A549 (cell line): ENCODE data around the gene TRMT11. TPM values are rescaled to one million over a fixed set of nuclear protein-coding genes. Genes with fewer than 3 reads are reported as not detected.
A peak's percentile ranks its signal among the peaks of the same experiment; 100 is the strongest.

Experiments used
- ATAC-seq, 2 experiments: fragments of 200-7000 bp in 1 of 2; fragments of >200 bp in 1 of 2; cut with Nextera tagmentation in 1 of 2; cut with Tn5 transposase in 1 of 2; 3 replicates each; pipeline versions ENCODE4 v1.8.0 to v1.9.1; 2018 to 2020; ENCODE audit warnings: mild to moderate bottlenecking in 1 of 2, moderate library complexity in 1 of 2
- CTCF ChIA-PET: fragments of 300-600 bp; sonication (Branson Sonifier 250); formaldehyde crosslinking; extraction: SDS; loops from one replicate; lab custom pipeline; 2021; ENCODE audit warnings: antibody characterized with exemption, inconsistent platforms; lab: Yijun Ruan, JAX
- POLR2A ChIA-PET: fragments of 350-600 bp; formaldehyde crosslinking; extraction: SDS; loops from one replicate; lab custom pipeline; 2021; ENCODE audit warnings: antibody characterized with exemption, inconsistent platforms; lab: Yijun Ruan, JAX
- DNase-seq, 2 experiments: peaks; one replicate each; pipeline versions ENCODE4 v3.0.0 to v3.0.0-alpha.2; 2011 to 2016; ENCODE audit warnings: low read depth in 1 of 2, low spot score in 1 of 2
- FAIRE-seq: peaks from 2 replicates; lab custom pipeline; 2011; peaks lifted over from hg19 to GRCh38; lab: Jason Lieb, UNC
- H3K27ac ChIP-seq, 2 experiments: fragments of >200 bp; sonication (Bioruptor Twin); formaldehyde crosslinking; 3 replicates each; pipeline ENCODE4 v1.5.1; 2016 to 2017
- H3K4me1 ChIP-seq: fragments of >200 bp; sonication (Bioruptor Twin); formaldehyde crosslinking; 3 replicates; pipeline ENCODE4 v1.6.1; 2016
- H3K4me2 ChIP-seq: fragments of >200 bp; sonication (Bioruptor Twin); formaldehyde crosslinking; 3 replicates; pipeline ENCODE4 v1.6.1; 2016
- H3K4me3 ChIP-seq: fragments of >200 bp; sonication (Bioruptor Twin); formaldehyde crosslinking; 3 replicates; pipeline ENCODE4 v1.5.1; 2016
- H3K9me3 ChIP-seq: fragments of >200 bp; sonication (Bioruptor Twin); formaldehyde crosslinking; 3 replicates; pipeline ENCODE4 v1.6.1; 2016
- BHLHE40 ChIP-seq: IDR thresholded peaks from 2 replicates; pipeline ENCODE4 v1.6.1; 2012; ENCODE audit warnings: low read depth, low read length, inconsistent platforms
- CEBPB ChIP-seq, 2 experiments: fragments of >200 bp in 1 of 2; sonication (Bioruptor Twin) in 1 of 2; formaldehyde crosslinking in 1 of 2; IDR thresholded peaks; 2 replicates each; pipeline ENCODE4 v1.6.1; 2012 to 2016
- CHD4 ChIP-seq: fragments of 200-600 bp; sonication (generic); IDR thresholded peaks from 2 replicates; pipeline ENCODE4 v1.6.1; 2016; ENCODE audit warnings: antibody characterized with exemption, mild to moderate bottlenecking, borderline replicate concordance
- FOSL2 ChIP-seq, 2 experiments: fragments of 450-650 bp in 1 of 2; fragments of >200 bp in 1 of 2; sonication (Bioruptor Twin) in 1 of 2; formaldehyde crosslinking; IDR thresholded peaks; 2 replicates each; pipeline versions ENCODE4 v1.5.0 to v1.6.1; 2016 to 2020; ENCODE audit warnings: mild to moderate bottlenecking in 1 of 2, moderate library complexity in 1 of 2
- HOXB5 ChIP-seq: fragments of 250-450 bp; sonication (Bioruptor Pico); IDR thresholded peaks from 2 replicates; pipeline ENCODE4 v1.5.0; 2020; ENCODE audit warnings: mild to moderate bottlenecking, moderate library complexity
- JUN ChIP-seq, 2 experiments: fragments of >200 bp; sonication (Bioruptor Twin); formaldehyde crosslinking; IDR thresholded peaks; 2 replicates in 1 of 2; 3 replicates in 1 of 2; pipeline ENCODE4 v1.6.1; 2016 to 2017
- KDM5A ChIP-seq: fragments of 200-600 bp; sonication (generic); IDR thresholded peaks from 2 replicates; pipeline ENCODE4 v1.6.1; 2016; ENCODE audit warnings: antibody characterized with exemption, mild to moderate bottlenecking
- MAFK ChIP-seq: fragments of 450-650 bp; IDR thresholded peaks from 2 replicates; pipeline ENCODE4 v1.6.1; 2014; ENCODE audit not compliant: partially characterized antibody
- MAZ ChIP-seq: fragments of 150-350 bp; IDR thresholded peaks from 2 replicates; pipeline ENCODE4 v1.6.1; 2014; ENCODE audit warnings: antibody characterized with exemption, low read depth, low read length, borderline replicate concordance
- NR3C1 ChIP-seq: fragments of >200 bp; sonication (Bioruptor Twin); formaldehyde crosslinking; IDR thresholded peaks from 3 replicates; pipeline ENCODE4 v1.6.1; 2017
- PHF8 ChIP-seq: fragments of 200-600 bp; sonication (generic); IDR thresholded peaks from 2 replicates; pipeline ENCODE4 v1.6.1; 2016; ENCODE audit warnings: low read depth, mild to moderate bottlenecking, antibody characterized with exemption, moderate library complexity, borderline replicate concordance
- POLR2AphosphoS2 ChIP-seq: conservative IDR thresholded peaks from 2 replicates; pipeline ENCODE4 v1.6.1; 2012; ENCODE audit warnings: low read length, improper control_type of control experiment, inconsistent platforms
- RCOR1 ChIP-seq: fragments of 150-350 bp; IDR thresholded peaks from 2 replicates; pipeline ENCODE4 v1.6.1; 2014; ENCODE audit warnings: antibody characterized with exemption, low read length, low read depth
- RNF2 ChIP-seq: fragments of 200-600 bp; sonication (generic); IDR thresholded peaks from 2 replicates; pipeline ENCODE4 v1.6.1; 2016; ENCODE audit warnings: low read depth, mild to moderate bottlenecking, antibody characterized with exemption, moderate library complexity, borderline replicate concordance
- ZSCAN20 ChIP-seq: fragments of 250-450 bp; sonication (Bioruptor Pico); IDR thresholded peaks from 2 replicates; pipeline ENCODE4 v1.8.0; 2022; ENCODE audit warnings: mild to moderate bottlenecking, moderate library complexity
- WGBS: methylation state at CpG from one replicate; pipeline ENCODE4 v1.1.6; 2017; ENCODE audit errors: missing lambda C conversion rate; 5-methylcytosine and 5-hydroxymethylcytosine counted together
- polyA plus RNA-seq, 4 experiments: library from polyadenylated mRNA; depleted of rRNA in 3 of 4; stranded (reverse); fragments of >200 nt; fragmentation: RNase III in 1 of 4; extraction: RNeasy Plus Mini Kit Qiagen cat#74134 plus additional on column Dnase treatment in 1 of 4; gene quantifications; 2 replicates in 3 of 4; 3 replicates in 1 of 4; pipeline ENCODE4 v1.2.3, GENCODE V29; 2011 to 2017
- TF ChIP-seq, protein P1 (sequence below): fragments of 250-450 bp; sonication (Bioruptor Pico); IDR thresholded peaks from 2 replicates; pipeline ENCODE4 v1.5.0; 2021; ENCODE audit warnings: mild to moderate bottlenecking, moderate library complexity, borderline replicate concordance
- TF ChIP-seq, protein P2 (sequence below): fragments of 150-350 bp; IDR thresholded peaks from 2 replicates; pipeline ENCODE4 v1.6.1; 2014; ENCODE audit warnings: low read depth, mild to moderate bottlenecking, low read length

TRMT11 gene
- polyA plus RNA-seq, 2 of the 4 experiments (the other 2 are of a cell fraction) = 17.4 to 44.1 TPM

DNA sequence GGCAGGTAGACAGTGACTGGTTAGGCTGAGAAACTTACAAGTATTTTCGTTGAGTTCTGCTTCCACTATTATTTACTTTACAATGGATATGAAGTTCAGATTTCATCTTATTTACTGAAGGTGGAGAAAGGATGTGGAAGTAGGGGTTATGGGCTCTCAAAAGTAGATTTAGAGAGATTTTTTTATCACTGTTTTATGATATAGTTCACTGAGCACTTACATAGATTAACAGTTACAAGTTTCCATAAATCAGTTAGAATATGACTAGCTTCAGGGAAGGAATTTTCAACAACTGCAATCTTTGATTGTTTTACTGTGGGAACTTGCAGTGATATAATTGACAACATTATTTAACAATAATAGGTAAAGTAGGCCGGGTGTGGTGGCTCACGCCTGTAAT lies 7.2 kb upstream of the TRMT11 start:
- FAIRE-seq = no peak
- Histone ChIP-seq H3K4me3 (no peak overlapping the region), H3K27ac (no peak overlapping the region), H3K9me3 (no peaks in the 10 kb centered on the region), H3K4me2 (no peak overlapping the region), H3K4me1 (peaks cover 12% of the 10 kb centered on the region)
- ATAC-seq = no peak
- POLR2A ChIA-PET = no interaction called here
- DNase-seq = no peak
- CTCF ChIA-PET = interaction anchor here (1.4 kb wide), 1 partner anchor 25 kb away, joined by 3 read pairs; no protein-coding TSS in a partner anchor
- TF ChIP-seq CEBPB (IDR thresholded peaks at IDR 0.05) (no peak), CHD4 (no peak), BHLHE40 (no peak), HOXB5 (CRISPR knock-in tag) (no peak), POLR2AphosphoS2 (no peak), ZSCAN20 (CRISPR knock-in tag) (no peak), NR3C1 (no peak), JUN (IDR thresholded peaks at IDR 0.05) (no peak)
- TF ChIP-seq, protein P1, sequence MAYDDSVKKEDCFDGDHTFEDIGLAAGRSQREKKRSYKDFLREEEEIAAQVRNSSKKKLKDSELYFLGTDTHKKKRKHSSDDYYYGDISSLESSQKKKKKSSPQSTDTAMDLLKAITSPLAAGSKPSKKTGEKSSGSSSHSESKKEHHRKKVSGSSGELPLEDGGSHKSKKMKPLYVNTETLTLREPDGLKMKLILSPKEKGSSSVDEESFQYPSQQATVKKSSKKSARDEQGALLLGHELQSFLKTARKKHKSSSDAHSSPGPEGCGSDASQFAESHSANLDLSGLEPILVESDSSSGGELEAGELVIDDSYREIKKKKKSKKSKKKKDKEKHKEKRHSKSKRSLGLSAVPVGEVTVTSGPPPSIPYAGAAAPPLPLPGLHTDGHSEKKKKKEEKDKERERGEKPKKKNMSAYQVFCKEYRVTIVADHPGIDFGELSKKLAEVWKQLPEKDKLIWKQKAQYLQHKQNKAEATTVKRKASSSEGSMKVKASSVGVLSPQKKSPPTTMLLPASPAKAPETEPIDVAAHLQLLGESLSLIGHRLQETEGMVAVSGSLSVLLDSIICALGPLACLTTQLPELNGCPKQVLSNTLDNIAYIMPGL (CRISPR knock-in tag) = no peak
- WGBS = 43% methylated on average over 3 of the region's 3 CpGs

DNA sequence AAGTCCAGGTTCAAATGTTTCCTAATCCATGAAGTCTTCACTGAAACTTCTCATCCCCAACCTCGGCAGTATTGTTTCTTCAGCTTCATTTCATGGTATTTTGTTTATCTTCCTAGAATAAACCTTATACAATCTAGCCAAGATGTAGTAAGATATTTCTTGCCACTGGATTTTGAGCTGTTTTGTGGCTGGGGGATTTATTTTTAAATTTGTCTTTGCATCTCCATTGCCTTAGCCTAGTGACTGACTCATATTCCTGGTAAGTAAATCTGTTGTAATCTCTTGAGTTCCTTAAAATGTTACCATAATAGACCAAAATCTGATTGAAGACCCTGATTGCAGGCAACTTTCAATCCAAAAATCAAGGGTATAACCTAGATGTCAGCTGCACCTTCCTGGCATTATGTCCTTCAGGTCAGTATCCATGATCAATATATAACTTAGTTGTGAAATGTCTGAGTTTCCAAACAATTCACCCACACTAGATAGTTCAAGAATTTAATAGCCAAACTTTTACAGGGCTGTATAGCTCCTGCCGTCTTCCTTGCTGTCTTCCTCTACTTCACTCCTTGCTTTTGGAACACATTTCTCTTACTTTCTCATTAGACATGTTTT lies 4.7 kb upstream of the TRMT11 start:
- no peak overlapping the region for H3K4me2 ChIP-seq
- FAIRE-seq (no peak), ATAC-seq (no peak), DNase-seq (no peak)
- H3K27ac ChIP-seq = no peak overlapping the region
- no peak for TF ChIP-seq RNF2
- H3K4me1 ChIP-seq = peaks cover 26% of the 10 kb centered on the region
- ChIA-PET POLR2A (no interaction called here), CTCF (interaction anchor here (0.9 to 2.3 kb wide), 4 partner anchors 25 to 668 kb away, joined by 4 to 7 read pairs (median 5); partner anchors contain the start of gene HINT3)
- H3K4me3 ChIP-seq = no peak overlapping the region
- 90% methylated on average over 2 of the region's 2 CpGs for WGBS
- no peaks in the 10 kb centered on the region for H3K9me3 ChIP-seq

DNA sequence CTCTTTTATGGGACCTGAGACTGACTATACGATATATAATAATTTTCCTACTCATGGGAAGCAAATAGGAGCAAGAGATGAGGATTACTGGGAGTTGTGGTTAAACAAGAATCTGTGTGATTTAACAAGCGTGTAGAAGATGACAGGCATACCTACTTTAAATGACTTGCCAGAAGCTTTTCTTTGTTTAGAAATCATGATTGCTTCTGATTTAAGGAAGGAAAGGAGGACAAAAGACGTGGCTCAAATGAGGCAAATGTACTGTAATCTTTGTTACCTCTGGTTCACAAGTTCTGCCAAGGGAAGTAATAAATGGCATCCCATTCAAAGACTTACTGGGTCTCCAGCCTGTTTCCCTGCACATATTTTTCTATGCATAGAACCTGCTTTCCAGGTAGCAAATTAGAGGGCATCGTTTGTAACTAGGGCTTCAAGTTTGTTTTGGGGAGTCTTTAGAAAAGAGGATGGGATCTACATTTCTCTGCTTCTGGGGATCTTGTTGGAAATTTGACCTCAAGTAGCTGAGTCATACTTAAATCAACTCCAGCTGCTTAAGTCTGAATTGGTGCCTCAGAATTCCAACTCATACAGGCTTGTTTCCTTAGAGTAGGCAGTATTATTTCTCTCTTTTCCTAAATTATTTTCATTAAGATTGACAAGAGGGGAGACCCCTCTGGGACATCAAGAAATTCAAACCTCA lies 2.9 kb upstream of the TRMT11 start:
- peak overlapping the region; percentile 29 for H3K4me2 ChIP-seq
- DNase-seq (peak in 1 of 2 experiments; percentile 10), ATAC-seq (no peak), FAIRE-seq (no peak)
- peak overlapping the region; percentile 11 to 58; a peak in 4 of 6 replicates for H3K27ac ChIP-seq
- no peak overlapping the region for H3K4me3 ChIP-seq
- H3K4me1 ChIP-seq = peaks cover 37% of the 10 kb centered on the region
- TF ChIP-seq, protein P2, sequence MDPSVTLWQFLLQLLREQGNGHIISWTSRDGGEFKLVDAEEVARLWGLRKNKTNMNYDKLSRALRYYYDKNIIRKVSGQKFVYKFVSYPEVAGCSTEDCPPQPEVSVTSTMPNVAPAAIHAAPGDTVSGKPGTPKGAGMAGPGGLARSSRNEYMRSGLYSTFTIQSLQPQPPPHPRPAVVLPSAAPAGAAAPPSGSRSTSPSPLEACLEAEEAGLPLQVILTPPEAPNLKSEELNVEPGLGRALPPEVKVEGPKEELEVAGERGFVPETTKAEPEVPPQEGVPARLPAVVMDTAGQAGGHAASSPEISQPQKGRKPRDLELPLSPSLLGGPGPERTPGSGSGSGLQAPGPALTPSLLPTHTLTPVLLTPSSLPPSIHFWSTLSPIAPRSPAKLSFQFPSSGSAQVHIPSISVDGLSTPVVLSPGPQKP = no peak
- TF ChIP-seq RCOR1 = no peak
- no peak for TF ChIP-seq FOSL2 (IDR thresholded peaks at IDR 0.05)
- TF ChIP-seq FOSL2 (CRISPR knock-in tag; IDR thresholded peaks at IDR 0.05) = 0 out of 2 replicates have a peak, but pooled peaks have one; percentile 13
- no peak for TF ChIP-seq PHF8
- peak; percentile 32 for TF ChIP-seq MAFK
- no peak for TF ChIP-seq KDM5A
- no peak for TF ChIP-seq JUN (IDR thresholded peaks at IDR 0.05)
- TF ChIP-seq HOXB5 (CRISPR knock-in tag) = no peak
- no peak for TF ChIP-seq MAZ
- no peaks in the 10 kb centered on the region for H3K9me3 ChIP-seq
- POLR2A ChIA-PET = no interaction called here
- 56% methylated on average over 4 of the region's 4 CpGs for WGBS
- CTCF ChIA-PET = no interaction called here
